Adrenal gland (tissue), 12 donors: ENCODE measurements around the gene NECTIN1. TPM values are rescaled to one million over a fixed set of nuclear protein-coding genes. Genes with fewer than 3 reads are reported as not detected.
"Not testable (repeated sequence)": the region's sequence is repeated elsewhere in the genome, so short reads cannot be mapped to it uniquely, and the experiment has no call there.

Experiments used
- DNase-seq, 7 donors: peaks; one replicate each; pipeline ENCODE4 v3.0.0-alpha.2; 2019 to 2020
- H3K27ac ChIP-seq, 5 donors: fragments of 200-600 bp; sonication (generic) in 4 of 5; 1 replicate in 3 of 5; 2 replicates in 2 of 5; pipeline versions ENCODE4 v1.5.1 to v1.8.0; 2016 to 2020; ENCODE audit warnings: mild to moderate bottlenecking in 1 of 5
- H3K27me3 ChIP-seq: fragments of 200-600 bp; 2 replicates; pipeline ENCODE4 v1.8.0; 2021
- H3K36me3 ChIP-seq, 2 donors: fragments of 200-600 bp; replicated peaks in 1 of 2; 1 replicate in 1 of 2; 2 replicates in 1 of 2; pipeline versions ENCODE4 v1.5.1 to v1.8.0; 2018 to 2022
- H3K4me1 ChIP-seq, 2 donors: fragments of 200-600 bp; replicated peaks in 1 of 2; 1 replicate in 1 of 2; 2 replicates in 1 of 2; pipeline versions ENCODE4 v1.5.1 to v1.8.0; 2018 to 2021
- H3K4me3 ChIP-seq, 4 donors: fragments of 200-600 bp; sonication (generic) in 3 of 4; one replicate each; pipeline ENCODE4 v1.5.1; 2016 to 2018
- H3K9me3 ChIP-seq, 3 donors: fragments of 200-600 bp; sonication (generic) in 1 of 3; replicated peaks in 1 of 3; 1 replicate in 2 of 3; 2 replicates in 1 of 3; pipeline versions ENCODE4 v1.5.1 to v1.8.0; 2016 to 2021
- POLR2A ChIP-seq, 2 donors: fragments of 450-650 bp; IDR thresholded peaks; one replicate each; pipeline ENCODE4 v1.6.1; 2017; ENCODE audit warnings: antibody characterized with exemption in 2 of 2, mild to moderate bottlenecking in 2 of 2, moderate library complexity in 1 of 2
- WGBS, 4 donors: extraction: QIAGEN DNeasy Blood & Tissue Kit in 2 of 4; methylation state at CpG; one replicate each; pipeline versions ENCODE4 v1.1.5 to v1.1.7; 2013 to 2017; 5-methylcytosine and 5-hydroxymethylcytosine counted together
- intact Hi-C, 2 donors: fragments of 100-400 bp; cut with DNase I; formaldehyde crosslinking; loops; one replicate each; pipeline versions ENCODE4 v1.14.1 to v1.15.0; 2022 to 2023
- polyA plus RNA-seq, 3 donors: library from polyadenylated mRNA; stranded (reverse); fragments of 200-250 nt in 2 of 3; fragments of 350-450 nt in 1 of 3; fragmentation: Illumina TruSeq in 1 of 3; extraction: RNeasy Lipid Tissue Mini Kit (QIAGEN cat#74804) in 1 of 3; gene quantifications; one replicate each; pipeline ENCODE4 v1.2.3, GENCODE V29; 2013 to 2014
- total RNA-seq, 9 donors: library from RNA; depleted of rRNA in 4 of 9; stranded (reverse); fragments of >200 nt in 4 of 9; fragments of 120-200 nt in 1 of 9; fragmentation: NEBNext Ultra II Directional in 1 of 9; extraction: Animal tissue kit (Norgen Biotek cat#: 25700) in 1 of 9; gene quantifications; one replicate each; pipeline versions ENCODE4 v1.1.0 to v1.2.4, GENCODE V29; 2013 to 2023
- TF ChIP-seq, protein P1 (sequence below), 6 experiments: fragments of 450-650 bp in 4 of 6; fragments of 200-600 bp in 2 of 6; sonication (generic) in 1 of 6; IDR thresholded peaks; 1 replicate in 5 of 6; 2 replicates in 1 of 6; pipeline versions ENCODE4 v1.5.1 to v1.8.0; 2016 to 2021; ENCODE audit warnings: antibody characterized with exemption in 6 of 6, mild to moderate bottlenecking in 2 of 6, moderate library complexity in 1 of 6
- donor health status: healthy with polysubstance abuse.
- donor health status: Bipolar disorder and iron deficiency.
- donor health status: DM: yes; HTN: yes; CAD: no.
- donor health status: DM: no; HTN: no; CAD: no.
- donor health status: DM: no; HTN: no; CAD: no.
- donor health status: DM: yes; HTN: yes; CAD: no.

NECTIN1 gene
- total and polyA plus RNA-seq, 12 donors: 1.6 to 19.6 (median 5.4) TPM

DNA sequence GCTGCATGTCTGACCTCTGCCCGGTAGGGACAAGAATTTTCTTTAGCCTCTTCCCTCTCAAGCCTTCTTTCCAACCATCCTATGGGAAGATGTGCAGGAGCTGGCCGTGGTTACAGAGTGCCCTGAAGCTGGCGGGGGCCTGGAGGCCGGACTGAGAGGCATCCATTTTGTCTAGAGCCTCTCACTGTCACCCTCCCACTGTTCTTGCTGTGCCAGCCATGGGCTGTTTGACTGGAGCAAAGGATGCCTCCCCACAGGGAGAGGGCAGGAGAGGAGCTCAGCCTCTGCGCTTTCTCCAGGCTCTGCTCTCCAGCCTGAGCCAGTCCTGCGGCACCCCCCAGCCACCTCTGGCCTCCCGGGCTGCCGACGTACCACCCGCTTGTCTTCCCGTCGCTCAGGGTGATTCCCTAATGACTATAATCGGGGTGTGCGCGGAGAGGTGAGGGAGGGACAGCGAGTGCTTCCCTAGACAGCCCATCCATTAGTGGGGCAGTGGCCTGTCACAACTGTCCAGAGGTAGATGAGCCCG lies 123.8 kb downstream of the NECTIN1 start:
- intact Hi-C loops: no loop called here
- whole genome bisulfite sequencing, 4 donors: 66 to 87% (median 84%) methylated on average over 13 to 17 of the region's 17 CpGs
- no peak for DNase-seq
- Histone ChIP-seq H3K36me3 (no peaks in the 10 kb centered on the region), H3K9me3 (no peaks in the 10 kb centered on the region), H3K4me1 (no peaks in the 10 kb centered on the region), H3K4me3 (no peak overlapping the region), H3K27me3 (peaks cover 3% of the 10 kb centered on the region), H3K27ac (no peak overlapping the region)
- TF ChIP-seq, protein P1, sequence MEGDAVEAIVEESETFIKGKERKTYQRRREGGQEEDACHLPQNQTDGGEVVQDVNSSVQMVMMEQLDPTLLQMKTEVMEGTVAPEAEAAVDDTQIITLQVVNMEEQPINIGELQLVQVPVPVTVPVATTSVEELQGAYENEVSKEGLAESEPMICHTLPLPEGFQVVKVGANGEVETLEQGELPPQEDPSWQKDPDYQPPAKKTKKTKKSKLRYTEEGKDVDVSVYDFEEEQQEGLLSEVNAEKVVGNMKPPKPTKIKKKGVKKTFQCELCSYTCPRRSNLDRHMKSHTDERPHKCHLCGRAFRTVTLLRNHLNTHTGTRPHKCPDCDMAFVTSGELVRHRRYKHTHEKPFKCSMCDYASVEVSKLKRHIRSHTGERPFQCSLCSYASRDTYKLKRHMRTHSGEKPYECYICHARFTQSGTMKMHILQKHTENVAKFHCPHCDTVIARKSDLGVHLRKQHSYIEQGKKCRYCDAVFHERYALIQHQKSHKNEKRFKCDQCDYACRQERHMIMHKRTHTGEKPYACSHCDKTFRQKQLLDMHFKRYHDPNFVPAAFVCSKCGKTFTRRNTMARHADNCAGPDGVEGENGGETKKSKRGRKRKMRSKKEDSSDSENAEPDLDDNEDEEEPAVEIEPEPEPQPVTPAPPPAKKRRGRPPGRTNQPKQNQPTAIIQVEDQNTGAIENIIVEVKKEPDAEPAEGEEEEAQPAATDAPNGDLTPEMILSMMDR (IDR thresholded peaks at IDR 0.05): no peak
- TF ChIP-seq POLR2A (IDR thresholded peaks at IDR 0.05): no peak

DNA sequence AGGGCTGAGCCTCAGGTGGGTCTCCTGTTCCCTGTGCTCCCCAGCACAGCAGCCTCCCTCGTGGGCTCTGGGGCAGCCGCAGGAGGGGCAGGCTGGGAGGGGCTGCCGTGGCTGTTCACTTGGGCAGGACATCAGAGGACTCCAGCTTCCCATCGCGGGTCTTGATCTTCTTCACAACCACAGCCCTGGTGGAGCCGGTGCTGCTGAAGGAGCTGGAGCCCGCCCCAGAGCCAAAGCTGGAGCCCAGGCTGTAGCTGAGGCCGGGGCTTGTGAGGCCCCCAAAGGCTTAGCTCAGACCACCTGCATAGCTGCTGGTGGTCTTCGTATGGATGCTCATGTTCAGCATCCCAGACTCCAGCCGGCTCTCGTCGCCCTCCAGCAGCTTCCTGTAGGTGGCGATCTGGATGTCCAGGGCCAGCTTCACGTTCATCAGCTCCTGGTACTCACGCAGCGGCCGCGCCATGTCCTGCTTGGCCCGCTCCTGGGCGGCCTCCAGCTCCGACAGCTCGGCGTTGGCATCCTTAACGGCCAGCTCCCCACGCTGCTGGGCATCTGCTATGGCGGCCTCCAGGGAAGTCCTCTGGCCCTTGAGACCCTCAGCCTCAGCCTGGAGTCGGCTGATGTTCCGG lies 126.1 kb downstream of the NECTIN1 start:
- 74 to 80% (median 74%) methylated on average over 5 to 28 of the region's 28 CpGs for WGBS, 4 donors
- Histone ChIP-seq H3K9me3 (no peaks in the 10 kb centered on the region), H3K27ac (no peak overlapping the region), H3K36me3 (no peaks in the 10 kb centered on the region), H3K4me1 (no peaks in the 10 kb centered on the region), H3K27me3 (peaks cover under 1% of the 10 kb centered on the region), H3K4me3 (no peak overlapping the region)
- TF ChIP-seq POLR2A (IDR thresholded peaks at IDR 0.05): no peak
- TF ChIP-seq, protein P1 (IDR thresholded peaks at IDR 0.05): no peak
- intact Hi-C loops: no loop called here
- DNase-seq: no peak

DNA sequence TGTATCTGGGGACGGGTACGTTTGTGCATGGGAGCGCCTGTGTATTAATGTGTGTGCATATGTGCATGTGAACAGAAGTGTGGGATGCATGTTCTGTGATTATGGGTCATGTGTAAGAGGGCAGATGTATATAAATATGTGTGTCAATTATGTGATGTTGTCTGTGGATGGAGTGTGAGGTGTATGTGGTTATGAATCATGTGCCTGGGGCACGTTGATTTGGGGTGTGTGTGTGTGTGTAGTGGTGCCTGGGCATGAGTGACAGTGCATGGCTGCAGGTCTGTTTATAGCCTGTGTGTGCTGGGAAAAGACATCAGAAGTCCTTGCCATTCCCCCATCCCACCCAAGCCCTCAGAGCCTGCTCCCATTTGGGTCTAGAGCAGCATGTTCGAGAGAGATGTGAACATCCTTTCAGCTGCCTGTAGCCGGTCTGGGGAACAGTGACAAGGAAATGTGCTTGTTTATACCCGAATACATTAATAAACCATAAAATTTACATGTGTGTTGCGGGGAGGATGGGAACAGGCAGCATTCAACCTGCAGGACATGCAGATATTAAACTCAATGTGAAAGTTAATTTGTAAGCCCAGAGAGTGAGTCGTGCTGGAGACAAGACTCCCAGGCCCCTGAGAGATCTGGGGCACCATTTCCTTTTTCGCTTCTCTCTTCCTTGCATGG lies 129.0 kb downstream of the NECTIN1 start:
- WGBS, 4 donors: 74 to 76% (median 76%) methylated on average over 10 of the region's 10 CpGs
- H3K36me3 ChIP-seq: no peaks in the 10 kb centered on the region
- H3K9me3 ChIP-seq: no peaks in the 10 kb centered on the region
- H3K27me3 ChIP-seq: no peaks in the 10 kb centered on the region
- no peak for DNase-seq
- intact Hi-C loops: no loop called here
- H3K4me1 ChIP-seq: peaks cover 0 to under 1% of the 10 kb centered on the region in 2 donors
- no peak for TF ChIP-seq POLR2A (IDR thresholded peaks at IDR 0.05)
- TF ChIP-seq, protein P1 (IDR thresholded peaks at IDR 0.05): no peak
- no peak overlapping the region for H3K27ac ChIP-seq
- H3K4me3 ChIP-seq: no peak overlapping the region

DNA sequence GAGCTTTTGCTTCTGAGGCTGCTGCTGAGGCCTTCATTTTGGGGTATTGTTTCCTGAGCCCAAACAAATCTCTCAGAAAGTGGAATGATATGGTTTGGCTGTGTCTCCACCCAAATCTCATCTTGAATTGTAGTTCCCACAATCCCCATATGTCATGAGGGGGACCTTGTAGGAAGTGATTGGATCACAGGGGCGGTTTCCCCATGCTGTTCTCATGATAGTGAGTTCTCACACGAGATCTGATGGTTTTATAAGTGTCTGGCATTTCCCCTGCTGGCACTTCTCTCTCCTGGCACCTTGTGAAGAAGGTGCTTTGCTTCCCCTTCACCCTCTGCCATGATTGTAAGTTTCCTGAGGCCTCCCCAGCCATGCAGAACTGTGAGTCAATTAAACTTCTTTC lies 133.1 kb downstream of the NECTIN1 start:
- intact Hi-C loops, H3K27ac ChIP-seq, H3K36me3 ChIP-seq, H3K4me1 ChIP-seq, H3K27me3 ChIP-seq, H3K4me3 ChIP-seq, H3K9me3 ChIP-seq, DNase-seq: not testable (repeated sequence)
- WGBS, 4 donors: 65 to 75% (median 71%) methylated on average over 2 of the region's 2 CpGs
